Central memory CD4-positive, alpha-beta T cell (primary cell): Measurements from ENCODE around the gene INHA.

Experiments used
- DNase-seq: peaks from one replicate; pipeline ENCODE4 v3.0.0; 2022

The INHA gene

DNA sequence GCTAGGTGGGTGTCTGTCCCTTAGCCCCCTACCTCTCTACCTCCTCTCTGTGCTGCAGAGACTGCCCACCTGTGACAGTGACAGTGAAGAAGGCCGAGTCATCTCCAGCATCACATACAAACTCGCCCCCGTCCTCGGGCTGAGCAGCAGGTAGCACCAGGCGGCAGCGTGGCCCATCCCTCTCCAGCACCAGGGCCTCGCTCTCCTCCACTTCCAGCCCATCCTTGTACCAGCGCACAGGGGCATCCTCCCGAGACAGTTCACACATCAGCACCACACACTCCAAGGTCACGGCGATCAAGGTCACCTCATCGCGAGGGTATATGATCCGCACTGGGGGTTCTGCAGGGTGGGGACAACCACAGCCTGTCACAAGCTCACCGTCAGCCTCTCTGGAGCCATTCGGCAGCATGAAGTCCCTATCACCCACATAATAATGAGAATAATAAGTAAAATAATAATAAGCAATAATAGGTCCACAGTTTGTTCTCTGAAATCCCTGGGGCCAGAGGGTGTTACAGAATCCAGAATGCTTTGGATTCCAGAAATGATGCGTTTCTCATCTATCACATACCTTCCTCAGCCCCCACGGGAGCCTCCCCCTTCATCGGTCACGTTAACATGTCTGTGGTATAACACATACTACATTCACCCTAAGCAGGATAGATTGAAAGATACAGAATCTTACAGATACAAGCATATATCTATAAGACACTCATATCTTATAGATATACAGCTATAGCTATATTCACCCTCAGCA lies 12.8 kb upstream of the INHA start:
- DNase-seq = no peak

DNA sequence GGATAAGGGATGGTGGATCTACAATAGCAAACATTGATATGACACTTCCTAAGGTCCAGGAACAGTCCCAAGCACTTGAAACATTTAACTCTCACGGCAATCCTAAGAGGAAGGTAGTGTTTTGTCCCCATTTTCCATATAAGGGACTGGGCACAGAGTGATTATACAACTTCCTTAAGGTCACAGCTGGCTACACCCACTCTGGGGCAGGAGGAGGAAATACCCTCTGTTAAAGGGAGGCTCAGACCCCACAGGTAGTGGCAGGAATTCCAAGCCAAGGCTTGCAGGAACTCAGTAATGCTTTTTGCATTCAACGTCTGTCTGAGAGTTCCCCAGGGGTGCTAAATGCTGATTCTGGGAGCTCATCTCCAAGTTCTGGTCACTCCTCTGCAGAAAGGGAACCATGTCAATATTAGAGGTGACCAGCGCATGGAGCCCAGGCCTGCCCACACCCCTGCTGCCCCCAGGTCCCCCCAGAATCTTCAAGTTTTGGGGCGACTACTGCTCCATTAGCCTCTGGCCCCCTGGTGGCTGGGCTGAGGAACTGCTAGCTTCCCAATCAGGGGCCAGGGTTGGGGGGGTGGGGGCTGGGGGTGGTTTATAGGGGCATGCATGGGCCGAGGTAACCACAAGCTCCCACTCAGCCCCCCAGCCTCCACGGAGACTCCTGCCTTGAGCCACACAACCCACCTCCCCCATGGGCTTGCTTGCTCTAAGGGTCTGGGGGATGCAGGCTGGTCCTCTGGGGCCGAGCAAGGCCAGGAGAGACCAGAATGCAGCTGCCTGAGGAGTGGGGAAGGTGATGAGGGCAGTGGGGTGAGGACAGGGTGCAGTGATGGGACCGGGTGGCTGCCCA lies 11.8 kb upstream of the INHA start:
- no peak for DNase-seq

DNA sequence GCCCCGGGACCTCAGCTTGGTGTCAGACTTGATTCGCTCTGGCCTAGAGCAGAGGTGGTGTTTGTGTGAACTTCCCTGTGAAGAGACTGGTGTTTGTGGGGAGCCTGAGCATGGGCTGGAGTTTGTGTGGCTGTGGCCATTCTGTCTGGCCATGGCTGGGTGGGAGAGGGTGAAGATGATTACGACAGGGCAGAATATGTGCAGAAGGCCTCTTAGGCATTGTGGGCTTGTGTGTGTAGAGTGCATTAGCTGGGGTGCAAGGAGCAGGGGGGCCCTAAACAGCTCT lies 11.3 kb upstream of the INHA start:
- DNase-seq = no peak

DNA sequence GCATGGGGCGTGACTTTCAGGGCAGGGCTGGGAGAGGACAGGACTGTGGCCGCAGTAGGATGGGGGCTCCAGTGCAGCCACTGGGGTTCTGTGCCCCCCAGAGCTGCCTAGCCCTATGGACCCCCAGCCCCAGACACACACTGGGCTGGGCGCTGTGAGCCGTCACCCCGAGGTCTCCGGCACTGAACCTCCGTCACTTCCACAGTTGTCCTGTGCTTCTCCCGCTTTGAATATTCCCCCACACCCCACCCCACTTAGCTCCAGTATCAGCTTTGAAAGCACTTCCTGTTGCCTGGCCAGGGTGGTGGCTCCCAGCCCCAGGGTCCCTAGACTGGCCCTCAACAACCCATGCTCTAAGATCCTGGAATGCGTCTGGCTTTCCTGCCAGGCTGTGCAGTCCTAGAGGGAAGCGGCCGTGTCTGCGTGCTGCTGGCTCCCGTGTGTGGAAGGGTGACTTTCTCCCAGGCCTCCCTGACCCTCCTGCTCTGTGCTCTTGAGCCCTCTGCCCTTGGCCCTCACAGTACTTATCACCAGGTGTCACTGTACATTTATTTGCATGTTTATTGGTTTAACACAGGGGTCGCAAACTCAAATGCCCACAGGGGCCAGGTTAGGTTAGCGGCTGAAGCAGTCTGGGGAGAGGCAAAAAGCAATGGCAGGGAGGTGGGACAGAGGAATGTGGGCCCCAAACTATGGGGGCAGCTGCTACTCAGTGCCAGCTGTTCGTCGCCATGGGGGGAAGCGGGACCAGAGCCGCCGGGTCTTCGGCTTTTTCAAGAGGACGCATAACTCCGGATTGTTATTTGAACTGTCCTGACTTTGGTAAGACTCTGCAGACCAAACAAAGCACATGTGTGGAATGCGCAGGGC lies 10.7 kb upstream of the INHA start:
- DNase-seq = no peak

DNA sequence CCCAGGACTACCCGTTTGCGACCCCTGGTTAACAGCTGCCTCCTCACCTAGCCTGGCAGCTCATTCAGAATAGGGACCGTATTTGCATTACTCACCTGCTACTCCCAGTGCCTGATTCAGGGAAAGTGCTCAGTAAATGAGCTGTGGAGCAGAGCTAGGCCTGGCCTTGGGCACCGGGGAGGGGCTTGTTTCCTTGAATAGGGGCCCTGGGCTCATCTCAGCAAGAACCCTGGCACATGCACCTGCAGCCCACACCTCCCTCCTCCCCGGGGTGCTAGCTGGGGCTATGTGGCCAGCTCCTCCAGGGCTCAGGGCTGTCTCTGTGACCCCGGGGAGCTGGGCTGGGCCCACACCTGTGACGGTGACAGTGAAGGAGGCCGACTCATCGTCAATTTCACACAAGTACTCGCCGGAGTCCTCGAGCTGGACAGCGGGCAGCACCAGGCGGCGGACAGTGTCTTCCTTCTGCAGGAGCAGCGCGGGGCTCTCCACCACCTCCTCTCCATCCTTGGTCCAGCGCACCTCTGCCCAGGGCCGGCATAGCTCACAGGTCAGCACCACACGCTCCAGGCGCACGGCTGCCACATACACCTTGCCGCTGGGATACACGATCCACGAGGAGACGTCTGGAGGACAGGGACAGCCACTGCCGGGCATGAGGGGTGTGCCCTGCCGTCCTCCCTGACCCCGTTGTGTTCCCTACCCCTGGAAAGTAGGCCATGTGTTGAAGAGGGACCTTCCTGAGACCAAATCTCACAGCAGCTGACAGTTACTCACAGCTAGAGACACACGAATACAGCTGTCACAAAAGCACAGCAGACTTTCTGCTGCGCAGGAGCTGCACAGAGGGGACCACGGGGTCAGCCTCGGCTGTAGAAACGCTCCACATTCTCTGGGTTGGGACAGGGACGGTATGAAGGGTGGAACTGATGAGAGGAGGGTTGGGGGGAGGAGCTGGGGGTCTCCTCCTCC lies 9.8 kb upstream of the INHA start:
- no peak for DNase-seq

DNA sequence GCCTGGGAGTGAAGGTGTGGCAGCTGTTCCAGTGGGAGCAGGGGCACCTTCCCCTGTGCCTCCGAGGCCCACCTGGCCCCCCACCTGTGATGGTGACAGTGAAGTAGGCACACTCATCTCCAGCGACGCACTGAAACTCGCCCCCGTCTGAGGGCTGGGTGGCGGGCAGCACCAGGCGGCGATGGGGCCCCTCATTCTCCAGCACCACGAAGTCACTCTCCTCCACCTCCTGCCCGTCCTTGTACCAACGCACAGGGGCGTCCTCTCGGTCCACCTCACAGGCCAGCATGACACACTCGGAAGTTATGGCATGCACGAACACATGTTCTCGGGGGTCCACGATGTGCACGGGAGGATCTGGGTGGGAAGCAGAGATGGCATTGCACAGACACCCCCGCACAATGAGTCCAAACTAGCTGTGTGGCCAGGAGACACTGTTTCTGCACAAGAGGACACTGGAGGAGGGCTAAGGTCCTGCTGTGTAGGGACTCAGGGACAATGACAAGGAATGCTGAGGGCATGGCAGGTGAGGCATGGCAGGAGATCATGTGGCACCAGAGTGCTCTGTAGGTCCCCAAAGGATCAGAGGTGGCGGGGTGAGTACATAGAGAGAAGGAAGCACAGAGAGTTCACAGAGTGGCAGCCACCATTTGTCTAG lies 8.7 kb upstream of the INHA start:
- no peak for DNase-seq

DNA sequence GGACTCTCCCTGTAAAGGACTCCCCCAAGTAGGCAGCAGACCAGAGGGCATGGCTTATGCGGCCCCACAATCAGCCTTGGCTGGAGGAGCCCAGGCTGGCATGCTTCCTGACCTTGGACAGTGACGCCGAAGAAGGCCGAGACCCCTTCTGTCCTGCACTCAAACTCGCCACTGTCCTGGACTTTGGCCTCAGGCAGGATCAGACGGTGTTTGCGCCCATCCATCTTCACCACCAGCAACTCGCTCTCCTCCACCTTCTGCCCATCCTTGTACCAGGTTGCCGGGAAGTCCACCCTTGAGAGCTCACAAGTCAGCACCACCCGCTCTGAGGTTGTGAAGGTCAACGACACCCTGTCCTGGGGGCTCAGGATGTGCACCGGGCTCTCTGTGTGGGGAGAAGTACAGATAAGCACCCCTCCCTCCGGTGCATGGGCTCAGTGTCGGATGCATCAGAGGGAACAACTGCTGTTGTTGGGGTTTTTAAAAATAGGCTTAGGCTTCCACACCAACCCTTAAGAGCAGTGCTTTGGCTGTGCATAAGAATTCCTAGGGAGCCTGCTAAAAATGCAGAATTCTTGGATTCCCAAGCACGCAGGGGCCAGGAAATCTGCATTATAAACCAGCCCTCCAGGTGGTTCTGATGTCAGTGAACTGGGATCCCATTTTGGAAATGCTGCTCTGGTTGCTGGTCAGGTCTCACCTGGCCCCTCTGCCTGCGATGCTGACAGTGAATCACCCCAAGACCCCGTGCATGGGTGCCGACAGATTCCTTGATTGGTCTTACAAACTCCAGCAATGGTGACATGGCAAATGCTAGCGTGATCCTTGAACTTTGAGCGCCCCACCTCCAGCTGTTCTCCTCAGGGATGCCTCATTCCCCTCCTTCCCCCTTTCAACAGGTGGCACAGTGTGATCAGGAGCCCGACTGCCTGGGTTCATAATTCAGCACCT lies 6.7 kb upstream of the INHA start:
- no peak for DNase-seq

DNA sequence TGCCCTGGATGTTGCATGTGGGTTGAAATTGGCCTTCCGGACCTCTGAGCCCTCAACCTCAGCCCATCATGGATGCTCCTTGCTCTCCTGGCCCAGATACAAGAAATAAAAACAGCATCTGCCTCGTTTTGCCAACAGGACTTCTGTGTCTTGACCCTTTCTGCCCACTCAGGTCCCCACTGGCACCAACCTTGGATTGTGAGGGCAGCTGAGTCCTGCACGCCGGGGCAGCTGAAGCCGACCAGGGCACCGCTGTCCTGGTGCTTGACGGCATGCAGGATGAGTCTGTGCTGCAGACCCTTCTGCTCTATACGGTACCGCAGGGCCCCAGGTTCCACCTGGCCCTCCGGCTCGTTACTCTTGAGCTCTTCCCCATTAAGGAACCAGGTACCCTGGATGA lies 5.5 kb upstream of the INHA start:
- DNase-seq = no peak

DNA sequence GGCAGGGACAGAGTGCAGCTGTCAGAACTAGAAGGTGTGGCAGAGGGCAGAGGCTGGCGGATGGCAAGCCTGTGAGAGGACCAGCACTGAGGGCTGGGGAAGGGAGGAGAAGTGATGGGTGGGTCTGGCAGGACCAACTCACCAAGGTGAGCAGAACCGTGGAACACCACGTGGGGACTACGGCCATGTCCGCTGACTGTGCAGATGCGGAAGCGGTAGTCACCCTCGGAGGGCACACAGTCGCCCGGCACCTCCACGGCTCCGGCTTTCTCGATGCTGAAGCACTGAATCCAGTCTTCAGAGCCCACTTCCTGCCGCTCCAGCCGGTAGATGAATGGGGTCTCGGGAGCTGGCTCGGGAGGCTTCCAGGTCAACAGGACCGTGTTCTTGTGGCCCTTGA lies 5.0 kb upstream of the INHA start:
- DNase-seq = no peak

DNA sequence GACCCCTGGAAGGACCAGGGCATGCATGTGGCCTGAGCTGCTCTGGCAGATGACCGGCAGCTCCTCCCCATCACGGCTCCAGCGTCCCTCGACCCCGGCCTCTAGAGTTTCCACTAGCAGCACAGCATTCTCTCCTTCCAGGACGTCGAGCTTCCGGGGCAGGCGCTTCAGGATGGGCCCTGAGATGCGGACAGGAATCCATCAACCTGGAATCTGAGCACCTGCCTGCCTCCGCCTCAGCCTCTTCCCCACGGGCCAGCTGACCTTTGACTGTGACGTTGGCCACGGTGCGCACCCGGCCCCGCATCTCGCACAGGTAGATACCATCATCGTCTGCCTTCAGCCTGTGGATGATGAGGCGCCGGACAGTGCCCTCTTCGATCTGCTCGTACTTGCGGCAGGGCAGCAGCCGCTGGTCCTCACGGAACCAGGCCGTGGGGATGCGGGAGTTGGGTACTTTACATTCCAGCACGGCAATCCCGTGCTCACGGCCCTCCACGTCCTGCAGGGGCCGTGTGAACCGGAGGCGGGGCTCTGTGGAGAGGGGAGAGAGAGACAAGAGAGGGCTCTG lies 4.2 kb upstream of the INHA start:
- DNase-seq = no peak

DNA sequence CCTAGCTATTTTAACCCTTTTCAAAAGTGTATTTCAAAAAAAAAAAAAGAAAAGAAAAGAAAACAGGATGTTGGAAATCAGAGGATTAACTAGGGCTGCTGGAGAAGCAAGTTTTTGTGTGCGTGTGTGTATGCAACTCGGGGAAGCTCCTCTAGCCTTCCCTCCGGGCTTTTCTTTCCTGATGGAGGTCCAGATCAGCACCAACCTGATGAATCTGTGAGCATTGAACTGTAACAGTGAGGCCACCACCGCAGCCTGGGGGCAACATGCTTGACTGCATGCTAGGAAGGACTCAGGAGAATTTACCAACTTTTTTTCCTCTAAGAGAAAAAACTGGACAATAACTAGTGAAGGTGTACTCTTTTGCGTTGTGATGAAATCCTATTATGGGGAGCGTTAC lies 3.1 kb upstream of the INHA start:
- DNase-seq = no peak

DNA sequence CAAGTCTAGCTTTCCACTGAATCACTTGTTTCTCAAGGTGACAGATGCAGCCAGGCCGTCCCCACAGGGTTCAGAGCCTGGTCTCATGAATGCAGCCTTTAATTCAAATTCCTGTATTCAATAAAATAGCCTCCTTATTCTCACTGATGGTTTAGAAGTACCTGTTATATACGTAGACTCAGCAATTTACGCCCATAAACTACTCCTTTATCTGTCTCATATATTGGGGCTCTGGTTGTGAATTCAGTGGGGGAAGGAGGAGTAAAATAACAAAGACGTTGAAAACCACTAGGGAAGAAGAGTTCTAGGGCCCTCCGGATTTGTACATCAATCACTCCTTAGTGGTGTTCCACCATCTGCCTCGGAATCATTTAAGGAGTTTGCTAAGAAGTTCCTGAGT lies 2.5 kb upstream of the INHA start:
- DNase-seq = no peak

DNA sequence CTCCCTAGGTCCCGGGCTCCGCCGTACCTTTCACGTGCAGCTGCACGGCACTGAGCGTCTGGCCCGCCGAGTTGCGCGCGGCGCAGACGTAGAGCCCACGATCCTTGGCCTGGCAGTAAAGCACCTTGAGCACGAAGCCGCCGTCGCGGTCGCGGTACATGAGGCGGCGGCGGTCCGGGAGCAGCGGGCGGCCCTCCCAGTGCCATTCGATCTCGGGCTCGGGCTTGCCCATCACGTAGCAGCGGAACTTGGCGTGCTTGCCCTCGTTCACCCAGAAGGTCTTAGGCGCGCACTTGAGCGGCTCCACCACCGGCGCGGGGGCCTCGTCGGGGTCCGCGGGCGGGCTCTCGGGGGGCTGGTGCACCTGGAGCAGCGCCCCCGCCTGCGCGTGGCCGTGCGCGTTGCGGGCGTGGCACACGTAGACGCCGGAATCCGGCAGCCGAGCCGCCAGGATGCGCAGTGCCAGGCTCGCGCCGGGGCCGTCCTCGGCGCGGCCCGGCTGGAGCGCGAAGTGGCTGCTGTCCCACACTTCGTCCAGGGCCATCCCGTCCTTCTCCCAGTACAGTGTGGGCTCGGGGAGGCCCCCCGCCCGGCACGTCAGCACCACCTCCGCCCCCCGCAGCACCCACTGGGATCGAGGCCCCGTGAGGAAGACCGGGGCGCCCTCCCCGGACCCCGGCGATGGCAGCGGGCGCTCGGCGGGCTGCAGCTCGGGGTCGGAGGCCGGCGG lies 1.8 kb upstream of the INHA start:
- no peak for DNase-seq

DNA sequence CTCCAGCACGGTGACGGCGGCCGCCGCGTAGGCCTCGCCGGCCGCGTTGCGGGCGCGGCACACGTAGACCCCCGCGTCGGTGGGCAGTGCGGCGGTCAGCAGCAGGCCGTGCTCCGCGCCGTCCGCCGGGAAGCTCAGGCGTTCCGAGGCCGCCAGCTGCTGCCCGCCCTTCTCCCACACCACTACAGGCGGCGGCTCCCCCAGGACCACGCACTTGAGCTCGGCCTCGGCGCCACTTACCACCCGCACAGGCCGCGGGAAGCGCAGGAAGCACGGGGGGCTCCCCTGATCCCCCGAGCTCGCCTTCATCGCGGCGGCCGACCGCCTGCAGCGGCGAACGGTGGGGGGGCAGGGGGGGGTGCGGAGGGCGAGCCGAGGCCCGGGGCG lies 1.2 kb upstream of the INHA start:
- DNase-seq = no peak

DNA sequence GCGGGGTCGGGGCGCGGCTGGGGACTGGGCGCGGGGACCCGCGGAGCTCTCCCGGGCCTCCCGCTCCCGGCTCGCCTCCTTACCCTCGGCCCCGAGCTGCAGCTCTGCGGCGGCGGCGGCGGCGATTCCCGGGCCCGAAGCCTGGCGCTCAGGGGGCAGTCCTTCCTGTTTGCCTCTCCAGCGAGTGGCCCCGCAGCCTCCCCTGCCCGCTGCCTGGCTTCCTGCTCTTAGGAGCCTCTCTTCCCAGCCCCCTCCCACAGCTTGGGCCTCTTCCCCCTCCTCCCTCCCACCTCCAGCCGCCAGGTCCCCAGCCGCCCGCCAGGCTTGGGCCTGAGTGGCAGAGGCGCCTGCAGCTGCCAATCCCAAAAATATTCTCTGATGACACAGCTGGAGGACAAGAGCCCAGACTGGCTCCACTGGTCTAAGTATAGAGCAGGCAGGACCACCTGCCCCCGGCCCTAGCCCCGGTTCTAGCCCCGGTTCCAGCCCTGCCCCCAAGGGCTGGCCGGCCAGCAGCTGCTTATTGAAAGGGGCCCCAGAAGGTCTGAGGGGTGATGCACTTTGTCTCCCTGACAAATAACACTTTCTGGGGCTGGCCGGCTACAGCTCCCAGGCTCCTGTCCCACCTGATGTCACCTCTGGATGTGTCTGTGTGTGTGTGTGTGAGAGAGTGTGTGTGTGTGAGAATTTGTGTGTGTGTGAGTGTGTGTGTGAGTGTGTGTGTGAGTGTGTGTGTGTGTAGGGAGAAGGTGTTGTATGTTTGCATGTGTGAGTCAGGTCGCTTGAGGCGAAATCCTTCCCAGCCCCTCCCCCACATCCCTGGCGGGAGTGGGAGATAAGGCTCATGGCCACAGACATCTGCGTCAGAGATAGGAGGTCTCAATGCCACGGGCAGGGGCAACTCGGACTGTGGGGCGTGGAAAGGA lies 536 bp upstream of the INHA start, which contains the start of gene OBSL1:
OBSL1 (minus strand) TSS at position 229 of the 926 bp plus-strand sequence. CDS start 307 bp downstream, outside the sequence.
- DNase-seq = no peak

DNA sequence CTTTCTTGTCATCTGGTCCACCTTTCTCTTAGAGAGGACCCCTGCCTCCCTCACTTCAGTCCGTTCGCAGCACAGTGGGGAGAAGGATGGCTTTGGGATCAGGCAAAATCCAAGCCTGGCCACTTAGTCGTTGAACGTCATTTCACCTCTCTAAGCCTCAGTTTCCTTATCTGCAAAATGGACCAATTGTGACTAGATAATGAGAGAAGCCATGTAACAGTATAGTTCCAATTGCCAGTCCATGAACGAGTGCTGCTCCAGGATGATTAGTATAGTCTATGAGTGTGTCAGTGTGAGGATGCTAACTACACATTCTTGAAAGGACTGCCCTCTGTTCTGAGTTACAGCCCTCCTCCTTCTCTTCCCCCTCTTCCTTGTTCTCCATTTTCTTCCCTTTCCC lies 1.1 kb downstream of the INHA start:
- DNase-seq = no peak

DNA sequence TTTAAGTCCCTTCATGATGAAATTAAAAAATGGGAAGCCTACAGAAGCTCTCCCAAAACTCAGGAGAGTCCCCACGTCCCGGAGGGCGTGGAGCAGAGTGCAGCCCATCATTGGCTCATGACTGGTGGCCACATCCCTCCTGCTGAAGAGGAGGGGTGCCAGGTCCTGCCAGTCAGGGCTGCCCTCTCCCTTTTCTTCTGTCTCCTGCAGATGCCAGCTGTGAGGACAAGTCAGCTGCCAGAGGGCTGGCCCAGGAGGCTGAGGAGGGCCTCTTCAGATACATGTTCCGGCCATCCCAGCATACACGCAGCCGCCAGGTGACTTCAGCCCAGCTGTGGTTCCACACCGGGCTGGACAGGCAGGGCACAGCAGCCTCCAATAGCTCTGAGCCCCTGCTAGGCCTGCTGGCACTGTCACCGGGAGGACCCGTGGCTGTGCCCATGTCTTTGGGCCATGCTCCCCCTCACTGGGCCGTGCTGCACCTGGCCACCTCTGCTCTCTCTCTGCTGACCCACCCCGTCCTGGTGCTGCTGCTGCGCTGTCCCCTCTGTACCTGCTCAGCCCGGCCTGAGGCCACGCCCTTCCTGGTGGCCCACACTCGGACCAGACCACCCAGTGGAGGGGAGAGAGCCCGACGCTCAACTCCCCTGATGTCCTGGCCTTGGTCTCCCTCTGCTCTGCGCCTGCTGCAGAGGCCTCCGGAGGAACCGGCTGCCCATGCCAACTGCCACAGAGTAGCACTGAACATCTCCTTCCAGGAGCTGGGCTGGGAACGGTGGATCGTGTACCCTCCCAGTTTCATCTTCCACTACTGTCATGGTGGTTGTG lies 2.6 kb downstream of the INHA start:
- no peak for DNase-seq
